Right lobe of liver (tissue), 6 donors: ENCODE measurements around the gene ADAT1. TPM values are rescaled to one million over a fixed set of nuclear protein-coding genes. Genes with fewer than 3 reads are reported as not detected.

Source experiments
- ATAC-seq, 4 donors: fragments of 200-7000 bp; cut with Tn5 transposase; one replicate each; pipeline ENCODE4 v1.9.1; 2020; ENCODE audit warnings: mild to moderate bottlenecking in 4 of 4, moderate library complexity in 4 of 4
- DNase-seq, 3 donors: peaks; one replicate each; pipeline ENCODE4 v3.0.0-alpha.2; 2020
- H3K27ac ChIP-seq, 3 donors: fragments of 200-600 bp; one replicate each; pipeline ENCODE4 v1.8.0; 2022
- H3K27me3 ChIP-seq, 2 donors: fragments of 200-600 bp; one replicate each; pipeline ENCODE4 v1.8.0; 2022
- H3K36me3 ChIP-seq, 4 donors: fragments of 200-600 bp; sonication (generic) in 1 of 4; one replicate each; pipeline versions ENCODE4 v1.5.1 to v1.8.0; 2017 to 2022; ENCODE audit warnings: control low read depth in 1 of 4
- H3K4me1 ChIP-seq, 4 donors: fragments of 200-600 bp; sonication (generic) in 1 of 4; one replicate each; pipeline versions ENCODE4 v1.5.1 to v1.8.0; 2017 to 2022; ENCODE audit warnings: control low read depth in 1 of 4
- H3K4me3 ChIP-seq, 3 donors: fragments of 200-600 bp; one replicate each; pipeline ENCODE4 v1.8.0; 2022
- H3K9me3 ChIP-seq, 4 donors: fragments of 200-600 bp; sonication (generic) in 1 of 4; one replicate each; pipeline versions ENCODE4 v1.5.1 to v1.8.0; 2017 to 2022; ENCODE audit warnings: control low read depth in 1 of 4
- CTCF ChIP-seq, 4 donors: fragments of 200-600 bp in 3 of 4; fragments of 450-650 bp in 1 of 4; IDR thresholded peaks; one replicate each; pipeline versions ENCODE4 v1.5.1 to v1.8.0; 2016 to 2022; ENCODE audit warnings: antibody characterized with exemption in 4 of 4, mild to moderate bottlenecking in 2 of 4
- POLR2A ChIP-seq: fragments of 450-650 bp; IDR thresholded peaks from one replicate; pipeline ENCODE4 v1.6.1; 2017; ENCODE audit warnings: antibody characterized with exemption, mild to moderate bottlenecking
- WGBS: methylation state at CpG from one replicate; pipeline ENCODE4 v1.1.6; 2018; ENCODE audit warnings: low coverage, low lambda C conversion rate; ENCODE audit not compliant: insufficient coverage; ENCODE audit errors: missing lambda C conversion rate; 5-methylcytosine and 5-hydroxymethylcytosine counted together
- intact Hi-C, 2 donors: fragments of 100-400 bp; cut with DNase I; formaldehyde crosslinking; loops; one replicate each; pipeline versions ENCODE4 v1.11.2 to v1.14.1; 2022
- total RNA-seq, 6 experiments: library from RNA; depleted of rRNA in 2 of 6; stranded (reverse); fragments of >200 nt in 2 of 6; fragmentation: NEBNext Ultra II Directional in 3 of 6; extraction: Animal tissue kit (Norgen Biotek cat#: 25700) in 3 of 6; gene quantifications; one replicate each; pipeline versions ENCODE4 v1.1.0 to v1.2.4, GENCODE V29; 2016 to 2023
- donor health status: DM: no; HTN: yes; CAD: no.
- donor health status: DM: no; HTN: no; CAD: no.
- donor health status: DM: no; HTN: no; CAD: no.
- donor health status: DM: no; HTN: yes; CAD: no.
- donor health status: DM: no; HTN: yes; CAD: no.

ADAT1 gene
- total RNA-seq, 6 experiments from 2014 or later = 17.7 to 29.7 (median 20.7) TPM

DNA sequence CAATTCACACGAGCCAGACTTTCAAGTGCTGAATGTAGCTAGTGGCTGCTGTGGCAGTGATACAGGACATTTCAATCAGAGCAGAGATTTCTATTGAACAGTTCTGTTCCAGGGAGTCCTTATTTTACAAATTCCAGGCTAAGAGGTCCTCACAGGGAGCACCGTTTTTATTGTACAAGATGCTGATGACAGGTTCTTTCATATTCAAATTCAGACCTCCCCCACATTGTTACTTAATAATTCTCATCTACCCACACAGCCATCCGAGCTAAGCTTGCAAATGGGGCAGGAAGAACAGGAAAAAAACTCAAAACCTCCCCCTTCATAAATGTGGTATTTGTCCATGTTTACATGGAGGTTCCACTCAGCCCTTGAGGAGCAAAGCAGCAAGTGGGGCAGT is 47.1 kb downstream of the ADAT1 start:
- 75% methylated on average over 3 of the region's 3 CpGs for WGBS
- peaks cover 0 to 84% (median 29%) of the 10 kb centered on the region in 4 donors for H3K36me3 ChIP-seq
- no peaks in the 10 kb centered on the region for H3K4me1 ChIP-seq
- DNase-seq (no peak), ATAC-seq (no peak)
- H3K27me3 ChIP-seq = no peaks in the 10 kb centered on the region
- intact Hi-C loops = no loop called here
- no peak overlapping the region for H3K27ac ChIP-seq
- H3K9me3 ChIP-seq = no peaks in the 10 kb centered on the region
- TF ChIP-seq POLR2A (no peak), CTCF (IDR thresholded peaks at IDR 0.05) (no peak)
- H3K4me3 ChIP-seq = no peak overlapping the region

GRCh38 chr16:75573955-75574354 is 49.1 kb downstream of the ADAT1 start:
- intact Hi-C loops = no loop called here
- H3K36me3 ChIP-seq = peaks cover 0 to 91% (median 31%) of the 10 kb centered on the region in 4 donors
- H3K4me1 ChIP-seq = no peaks in the 10 kb centered on the region
- H3K9me3 ChIP-seq = no peaks in the 10 kb centered on the region
- 94% methylated on average over 5 of the region's 5 CpGs for WGBS
- ATAC-seq (no peak), DNase-seq (no peak)
- TF ChIP-seq CTCF (IDR thresholded peaks at IDR 0.05) = no peak
- no peak for TF ChIP-seq POLR2A
- no peaks in the 10 kb centered on the region for H3K27me3 ChIP-seq
- no peak overlapping the region for H3K27ac ChIP-seq
- H3K4me3 ChIP-seq = no peak overlapping the region

DNA sequence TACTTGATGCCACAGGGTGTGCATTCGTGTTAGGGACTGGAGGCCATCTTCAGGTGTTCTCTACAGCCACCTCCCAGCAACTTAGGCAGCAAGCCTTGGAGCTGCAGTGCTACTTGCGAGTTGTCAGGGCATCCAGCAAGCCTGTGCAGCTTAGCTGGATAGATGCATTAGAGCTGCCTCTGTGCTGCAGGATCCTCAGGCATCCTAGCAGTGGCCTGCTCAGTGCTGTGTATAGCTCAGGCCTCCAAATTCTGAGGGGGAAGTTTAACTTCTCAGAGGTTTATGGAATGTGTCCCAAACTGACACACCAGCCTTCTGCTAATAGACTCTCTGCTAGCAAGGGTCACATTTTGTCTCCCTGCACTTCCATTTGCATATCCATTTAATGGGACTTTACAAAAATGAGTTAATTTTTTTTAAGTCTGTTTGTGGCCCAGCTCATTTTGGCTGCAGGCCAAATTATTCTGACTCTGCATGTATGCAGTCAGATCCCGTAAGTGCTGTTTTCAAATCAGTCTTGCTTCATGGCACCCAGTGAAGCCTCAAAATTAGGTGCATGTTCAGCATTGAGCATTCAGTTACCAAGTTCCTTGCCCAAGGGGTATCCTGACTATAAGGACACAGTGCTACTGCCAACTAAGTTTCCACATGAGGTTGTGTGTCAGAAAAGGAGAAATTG is 50.1 kb downstream of the ADAT1 start:
- no peak overlapping the region for H3K27ac ChIP-seq
- WGBS = 56% methylated on average over 1 of the region's 3 CpGs
- intact Hi-C loops = no loop called here

GRCh38 chr16:75570396-75571065 is 52.5 kb downstream of the ADAT1 start:
- H3K27ac ChIP-seq = no peak overlapping the region
- H3K36me3 ChIP-seq = peaks cover 0 to 69% (median 19%) of the 10 kb centered on the region in 4 donors
- H3K4me3 ChIP-seq = no peak overlapping the region
- DNase-seq = no peak
- no peak for ATAC-seq
- H3K27me3 ChIP-seq = no peaks in the 10 kb centered on the region
- 48% methylated on average over 5 of the region's 5 CpGs for WGBS
- H3K9me3 ChIP-seq = no peaks in the 10 kb centered on the region
- no peak for TF ChIP-seq CTCF (IDR thresholded peaks at IDR 0.05)
- intact Hi-C loops = no loop called here
- peaks cover 0 to 13% (median 0%) of the 10 kb centered on the region in 4 donors for H3K4me1 ChIP-seq

More for the DNA sequence above, 50.1 kb downstream of the ADAT1 start:
- Histone ChIP-seq H3K27me3 (no peaks in the 10 kb centered on the region), H3K4me3 (no peak overlapping the region), H3K9me3 (no peaks in the 10 kb centered on the region), H3K4me1 (peaks cover 0 to 4% (median 0%) of the 10 kb centered on the region in 4 donors), H3K36me3 (peaks cover 0 to 90% (median 27%) of the 10 kb centered on the region in 4 donors)
- DNase-seq = no peak
- ATAC-seq = no peak
- TF ChIP-seq POLR2A = no peak

DNA sequence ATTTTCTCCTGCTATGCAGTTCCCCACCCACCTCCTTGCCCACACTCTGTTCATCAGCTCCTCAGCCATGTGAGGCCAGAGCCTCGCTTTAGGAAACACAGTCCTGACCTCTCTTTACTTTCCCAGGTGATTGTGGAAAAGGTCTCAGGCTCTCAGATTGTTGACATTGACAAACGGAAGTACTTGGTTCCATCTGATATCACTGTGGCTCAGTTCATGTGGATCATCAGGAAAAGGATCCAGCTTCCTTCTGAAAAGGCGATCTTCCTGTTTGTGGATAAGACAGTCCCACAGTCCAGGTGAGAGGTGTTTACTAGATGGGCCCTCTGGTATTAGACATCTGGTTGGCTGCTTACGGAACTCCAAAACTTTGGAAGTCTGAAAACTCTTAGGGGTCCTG is 55.2 kb downstream of the ADAT1 start:
- no peak for TF ChIP-seq POLR2A
- Histone ChIP-seq H3K4me3 (no peak overlapping the region), H3K9me3 (no peaks in the 10 kb centered on the region), H3K27ac (no peak overlapping the region), H3K27me3 (no peaks in the 10 kb centered on the region), H3K4me1 (peaks cover 0 to 17% (median 0%) of the 10 kb centered on the region in 4 donors), H3K36me3 (peaks cover 0 to 46% (median 13%) of the 10 kb centered on the region in 4 donors)
- no peak for DNase-seq
- ATAC-seq = no peak
- intact Hi-C loops = no loop called here
- WGBS = 62% methylated on average over 4 of the region's 4 CpGs
